Measurements from ENCODE around the gene ZNF579. TPM values are rescaled to one million over a fixed set of nuclear protein-coding genes. Genes with fewer than 3 reads are reported as not detected.

The ZNF579 gene
- total and polyA plus RNA-seq, 2 of the 13 experiments (the other 11 are each of a cell fraction or from before 2014, with no cell fraction given): 2.1 to 2.9 TPM

DNA sequence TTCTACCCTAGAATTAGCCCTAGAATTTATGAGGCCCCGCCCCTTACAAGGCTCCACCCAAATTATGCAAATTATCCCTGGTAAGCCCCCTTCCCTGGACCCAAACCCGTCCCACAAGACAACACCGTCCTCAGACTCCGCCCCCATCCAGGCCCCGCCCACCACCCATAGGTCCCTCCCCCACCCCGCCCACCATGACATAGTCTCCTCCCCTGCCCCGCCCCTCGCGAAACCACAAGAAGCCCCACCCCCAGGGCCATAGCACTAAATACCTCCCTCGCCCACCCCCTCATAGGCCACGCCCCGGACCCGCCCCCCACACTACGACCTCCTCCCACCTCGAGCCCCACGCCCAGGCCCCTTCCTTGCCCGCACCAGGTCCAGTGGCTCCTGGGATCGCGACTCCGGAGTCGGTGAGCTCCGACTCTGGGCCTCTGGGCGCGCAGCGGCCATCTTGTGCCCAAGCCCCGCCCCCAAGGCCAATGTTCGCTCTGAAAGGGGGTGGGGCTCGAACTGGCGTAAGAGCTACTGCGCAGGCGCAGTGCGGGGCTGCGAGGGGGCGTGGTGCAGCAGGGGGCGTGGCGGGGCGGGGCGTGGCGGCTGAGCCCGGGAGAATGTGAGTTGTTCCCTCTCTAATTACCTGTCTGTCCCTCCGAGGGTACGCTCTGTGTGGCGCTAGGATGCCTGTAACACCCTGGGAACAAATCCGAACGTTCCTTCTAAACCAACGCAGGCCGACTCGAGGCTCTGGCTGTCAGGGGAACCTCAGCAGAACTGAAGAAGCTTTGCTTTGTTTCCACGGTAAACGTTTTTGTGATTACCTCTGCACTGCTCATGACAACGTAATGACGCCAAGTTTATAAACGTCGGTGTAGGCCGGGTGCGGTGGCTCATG is 43.7 kb upstream of the ZNF579 start, which contains the start of gene ZNF784 (continued):
- TF ChIP-seq, protein P1, sequence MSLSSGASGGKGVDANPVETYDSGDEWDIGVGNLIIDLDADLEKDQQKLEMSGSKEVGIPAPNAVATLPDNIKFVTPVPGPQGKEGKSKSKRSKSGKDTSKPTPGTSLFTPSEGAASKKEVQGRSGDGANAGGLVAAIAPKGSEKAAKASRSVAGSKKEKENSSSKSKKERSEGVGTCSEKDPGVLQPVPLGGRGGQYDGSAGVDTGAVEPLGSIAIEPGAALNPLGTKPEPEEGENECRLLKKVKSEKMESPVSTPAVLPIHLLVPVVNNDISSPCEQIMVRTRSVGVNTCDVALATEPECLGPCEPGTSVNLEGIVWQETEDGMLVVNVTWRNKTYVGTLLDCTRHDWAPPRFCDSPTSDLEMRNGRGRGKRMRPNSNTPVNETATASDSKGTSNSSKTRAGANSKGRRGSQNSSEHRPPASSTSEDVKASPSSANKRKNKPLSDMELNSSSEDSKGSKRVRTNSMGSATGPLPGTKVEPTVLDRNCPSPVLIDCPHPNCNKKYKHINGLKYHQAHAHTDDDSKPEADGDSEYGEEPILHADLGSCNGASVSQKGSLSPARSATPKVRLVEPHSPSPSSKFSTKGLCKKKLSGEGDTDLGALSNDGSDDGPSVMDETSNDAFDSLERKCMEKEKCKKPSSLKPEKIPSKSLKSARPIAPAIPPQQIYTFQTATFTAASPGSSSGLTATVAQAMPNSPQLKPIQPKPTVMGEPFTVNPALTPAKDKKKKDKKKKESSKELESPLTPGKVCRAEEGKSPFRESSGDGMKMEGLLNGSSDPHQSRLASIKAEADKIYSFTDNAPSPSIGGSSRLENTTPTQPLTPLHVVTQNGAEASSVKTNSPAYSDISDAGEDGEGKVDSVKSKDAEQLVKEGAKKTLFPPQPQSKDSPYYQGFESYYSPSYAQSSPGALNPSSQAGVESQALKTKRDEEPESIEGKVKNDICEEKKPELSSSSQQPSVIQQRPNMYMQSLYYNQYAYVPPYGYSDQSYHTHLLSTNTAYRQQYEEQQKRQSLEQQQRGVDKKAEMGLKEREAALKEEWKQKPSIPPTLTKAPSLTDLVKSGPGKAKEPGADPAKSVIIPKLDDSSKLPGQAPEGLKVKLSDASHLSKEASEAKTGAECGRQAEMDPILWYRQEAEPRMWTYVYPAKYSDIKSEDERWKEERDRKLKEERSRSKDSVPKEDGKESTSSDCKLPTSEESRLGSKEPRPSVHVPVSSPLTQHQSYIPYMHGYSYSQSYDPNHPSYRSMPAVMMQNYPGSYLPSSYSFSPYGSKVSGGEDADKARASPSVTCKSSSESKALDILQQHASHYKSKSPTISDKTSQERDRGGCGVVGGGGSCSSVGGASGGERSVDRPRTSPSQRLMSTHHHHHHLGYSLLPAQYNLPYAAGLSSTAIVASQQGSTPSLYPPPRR (CRISPR knock-in tag; IDR thresholded peaks at IDR 0.05; ENCODE audit: borderline replicate concordance): 0 out of 2 replicates have a peak, but pooled peaks have one; percentile 23
- peak; percentile 89 for TF ChIP-seq SP4 (CRISPR knock-in tag; IDR thresholded peaks at IDR 0.05)
- TF ChIP-seq, protein P2, sequence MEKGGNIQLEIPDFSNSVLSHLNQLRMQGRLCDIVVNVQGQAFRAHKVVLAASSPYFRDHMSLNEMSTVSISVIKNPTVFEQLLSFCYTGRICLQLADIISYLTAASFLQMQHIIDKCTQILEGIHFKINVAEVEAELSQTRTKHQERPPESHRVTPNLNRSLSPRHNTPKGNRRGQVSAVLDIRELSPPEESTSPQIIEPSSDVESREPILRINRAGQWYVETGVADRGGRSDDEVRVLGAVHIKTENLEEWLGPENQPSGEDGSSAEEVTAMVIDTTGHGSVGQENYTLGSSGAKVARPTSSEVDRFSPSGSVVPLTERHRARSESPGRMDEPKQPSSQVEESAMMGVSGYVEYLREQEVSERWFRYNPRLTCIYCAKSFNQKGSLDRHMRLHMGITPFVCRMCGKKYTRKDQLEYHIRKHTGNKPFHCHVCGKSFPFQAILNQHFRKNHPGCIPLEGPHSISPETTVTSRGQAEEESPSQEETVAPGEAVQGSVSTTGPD (CRISPR knock-in tag; IDR thresholded peaks at IDR 0.05): no peak
- TF ChIP-seq ATF7 (IDR thresholded peaks at IDR 0.05): no peak
- 0 out of 2 replicates have a peak, but pooled peaks have one; percentile 23 for TF ChIP-seq ATF7 (CRISPR knock-in tag; IDR thresholded peaks at IDR 0.05)
- no peak for TF ChIP-seq ZNF790 (CRISPR knock-in tag; IDR thresholded peaks at IDR 0.05; ENCODE audit: borderline replicate concordance)
- peak; percentile 98 for TF ChIP-seq YY1 (IDR thresholded peaks at IDR 0.05; ENCODE audit: insufficient read depth, insufficient replicate concordance, low read depth, low read length)
- no peak for TF ChIP-seq SRSF9 (IDR thresholded peaks at IDR 0.05; ENCODE audit: borderline replicate concordance, insufficient read depth, low read depth, low read length, poor library complexity, severe bottlenecking)
- TF ChIP-seq, protein P3, sequence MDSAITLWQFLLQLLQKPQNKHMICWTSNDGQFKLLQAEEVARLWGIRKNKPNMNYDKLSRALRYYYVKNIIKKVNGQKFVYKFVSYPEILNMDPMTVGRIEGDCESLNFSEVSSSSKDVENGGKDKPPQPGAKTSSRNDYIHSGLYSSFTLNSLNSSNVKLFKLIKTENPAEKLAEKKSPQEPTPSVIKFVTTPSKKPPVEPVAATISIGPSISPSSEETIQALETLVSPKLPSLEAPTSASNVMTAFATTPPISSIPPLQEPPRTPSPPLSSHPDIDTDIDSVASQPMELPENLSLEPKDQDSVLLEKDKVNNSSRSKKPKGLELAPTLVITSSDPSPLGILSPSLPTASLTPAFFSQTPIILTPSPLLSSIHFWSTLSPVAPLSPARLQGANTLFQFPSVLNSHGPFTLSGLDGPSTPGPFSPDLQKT (CRISPR knock-in tag; IDR thresholded peaks at IDR 0.05; ENCODE audit: borderline replicate concordance): no peak
- no peak for TF ChIP-seq ZNF484 (CRISPR knock-in tag; IDR thresholded peaks at IDR 0.05; ENCODE audit: borderline replicate concordance, low read depth)
- TF ChIP-seq ZIK1 (CRISPR knock-in tag; IDR thresholded peaks at IDR 0.05; ENCODE audit: borderline replicate concordance, low read depth): no peak
- peak; percentile 35; the same call in 1 of the 2 replicates for TF ChIP-seq HCFC1 (IDR thresholded peaks at IDR 0.05; ENCODE audit: low read depth, low read length)
- TF ChIP-seq ZC3H13 (CRISPR knock-in tag; IDR thresholded peaks at IDR 0.05): no peak
- no peak for TF ChIP-seq ZNF441 (CRISPR knock-in tag; IDR thresholded peaks at IDR 0.05; ENCODE audit: borderline replicate concordance)
- no peak for TF ChIP-seq RBM22 (optimal IDR thresholded peaks at IDR 0.05; ENCODE audit: low read length)
- TF ChIP-seq RXRB (CRISPR knock-in tag; IDR thresholded peaks at IDR 0.05; ENCODE audit: borderline replicate concordance): no peak
- TF ChIP-seq GATAD2A (CRISPR knock-in tag; IDR thresholded peaks at IDR 0.05): no peak
- TF ChIP-seq, protein P4, sequence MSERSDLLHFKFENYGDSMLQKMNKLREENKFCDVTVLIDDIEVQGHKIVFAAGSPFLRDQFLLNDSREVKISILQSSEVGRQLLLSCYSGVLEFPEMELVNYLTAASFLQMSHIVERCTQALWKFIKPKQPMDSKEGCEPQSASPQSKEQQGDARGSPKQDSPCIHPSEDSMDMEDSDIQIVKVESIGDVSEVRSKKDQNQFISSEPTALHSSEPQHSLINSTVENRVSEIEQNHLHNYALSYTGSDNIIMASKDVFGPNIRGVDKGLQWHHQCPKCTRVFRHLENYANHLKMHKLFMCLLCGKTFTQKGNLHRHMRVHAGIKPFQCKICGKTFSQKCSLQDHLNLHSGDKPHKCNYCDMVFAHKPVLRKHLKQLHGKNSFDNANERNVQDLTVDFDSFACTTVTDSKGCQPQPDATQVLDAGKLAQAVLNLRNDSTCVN (CRISPR knock-in tag; IDR thresholded peaks at IDR 0.05; ENCODE audit: borderline replicate concordance): no peak
- peak; percentile 57; the same call in 1 of the 2 replicates for TF ChIP-seq ZNF430 (CRISPR knock-in tag; IDR thresholded peaks at IDR 0.05)
- TF ChIP-seq ZFX (CRISPR knock-in tag; IDR thresholded peaks at IDR 0.05; ENCODE audit: low read depth): peak; percentile 82
